Kidney (tissue), 14 donors: ENCODE measurements around the gene WDR54. TPM values are rescaled to one million over a fixed set of nuclear protein-coding genes. Genes with fewer than 3 reads are reported as not detected.
"Not testable (repeated sequence)": the region's sequence is repeated elsewhere in the genome, so short reads cannot be mapped to it uniquely, and the experiment has no call there.

Experiments used
- DNase-seq, 5 donors: peaks; one replicate each; pipeline ENCODE4 v3.0.0-alpha.2; 2013 to 2020
- FAIRE-seq: peaks from 2 replicates; lab custom pipeline; 2012; peaks lifted over from hg19 to GRCh38; lab: Jason Lieb, UNC
- H3K27ac ChIP-seq, 2 donors: one replicate each; pipeline ENCODE4 v1.7.0; 2013; ENCODE audit warnings: low read depth in 2 of 2, low read length in 2 of 2, inconsistent platforms in 1 of 2
- H3K27me3 ChIP-seq: one replicate; pipeline ENCODE4 v1.7.1; 2013; ENCODE audit warnings: low read length, inconsistent platforms; ENCODE audit not compliant: control insufficient read depth, insufficient read depth
- H3K36me3 ChIP-seq, 3 donors: one replicate each; pipeline versions ENCODE4 v1.7.0 to v1.7.1; 2013; ENCODE audit warnings: low read length in 3 of 3, control low read depth in 1 of 3, inconsistent platforms in 1 of 3; ENCODE audit not compliant: insufficient read depth in 3 of 3, control insufficient read depth in 2 of 3
- H3K4me1 ChIP-seq, 3 donors: one replicate each; pipeline versions ENCODE4 v1.7.0 to v1.7.1; 2013; ENCODE audit warnings: low read length in 3 of 3, inconsistent platforms in 1 of 3, low read depth in 1 of 3; ENCODE audit not compliant: control insufficient read depth in 2 of 3, insufficient read depth in 2 of 3
- H3K4me3 ChIP-seq, 3 donors: one replicate each; pipeline versions ENCODE4 v1.7.0 to v1.8.1; 2013; ENCODE audit warnings: low read length in 3 of 3, control low read depth in 1 of 3, inconsistent platforms in 1 of 3
- H3K9ac ChIP-seq, 3 donors: one replicate each; pipeline versions ENCODE4 v1.7.0 to v1.7.1; 2013; ENCODE audit warnings: low read length in 3 of 3, control low read depth in 1 of 3, inconsistent platforms in 1 of 3
- H3K9me3 ChIP-seq, 3 donors: one replicate each; pipeline versions ENCODE4 v1.7.0 to v1.7.1; 2013; ENCODE audit warnings: low read length in 3 of 3, control low read depth in 1 of 3, inconsistent platforms in 1 of 3; ENCODE audit not compliant: control insufficient read depth in 2 of 3, insufficient read depth in 1 of 3
- CTCF ChIP-seq: IDR thresholded peaks from 3 replicates; pipeline ENCODE4 v1.5.1; 2012; ENCODE audit warnings: mild to moderate bottlenecking, moderate library complexity, borderline replicate concordance; ENCODE audit not compliant: insufficient read depth; ENCODE audit errors: extremely low read depth
- intact Hi-C: fragments of 100-400 bp; cut with DNase I; formaldehyde crosslinking; loops from one replicate; pipeline ENCODE4 v1.11.1; 2022
- polyA plus RNA-seq: library from polyadenylated mRNA; stranded (reverse); fragments of 350-450 nt; fragmentation: Illumina TruSeq; extraction: RNeasy Lipid Tissue Mini Kit (QIAGEN cat#74804); gene quantifications from one replicate; pipeline ENCODE4 v1.2.3, GENCODE V29; 2014; ENCODE audit warnings: low read depth, low replicate concordance; ENCODE audit not compliant: insufficient read depth
- total RNA-seq: library from RNA; stranded (reverse); fragmentation: NEBNext Ultra II Directional; extraction: Animal tissue kit (Norgen Biotek cat#: 25700); gene quantifications from one replicate; pipeline ENCODE4 v1.2.1, GENCODE V29; 2021
- donor health status: control.
- donor health status: control.
- donor health status: control.
- donor health status: control.
- donor health status: control.
- donor health status: DM: yes; HTN: yes; CAD: no.
- donor health status: Normal renal cell carcinoma (clear cell type).

WDR54 gene
- total and polyA plus RNA-seq, 2 donors from 2014 or later, result 23.3 to 37.6 TPM

DNA sequence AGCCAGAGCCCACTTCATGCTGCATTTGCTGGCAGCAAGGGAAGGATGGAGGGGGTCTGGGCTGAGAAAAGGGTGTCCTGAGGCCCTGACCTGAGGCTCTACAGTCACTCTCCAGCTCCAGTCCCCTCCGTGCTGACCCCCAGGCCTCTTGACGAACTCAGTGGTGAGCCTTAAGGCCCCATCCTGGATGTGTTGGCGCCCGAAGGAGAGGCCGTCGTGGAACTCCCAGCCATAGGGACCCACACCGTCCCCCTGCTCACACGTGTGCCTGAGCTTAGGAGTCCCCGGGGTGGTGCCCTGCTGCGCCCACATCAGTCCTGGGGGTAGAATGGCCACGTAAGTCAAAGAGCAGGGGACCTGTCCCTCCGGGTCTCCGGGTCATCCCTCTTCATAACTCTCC is 42.9 kb downstream of the WDR54 start:
- intact Hi-C loops, result no loop called here
- H3K9ac ChIP-seq, result peak overlapping the region; percentile 39 to 91 (median 80)
- H3K4me1 ChIP-seq, result peaks cover 0 to 7% (median 7%) of the 10 kb centered on the region in 3 donors
- DNase-seq (peak in 1 of 5 donors; percentile 75), FAIRE-seq (no peak)
- H3K9me3 ChIP-seq, result no peaks in the 10 kb centered on the region
- TF ChIP-seq CTCF, result no peak
- H3K27me3 ChIP-seq, result no peaks in the 10 kb centered on the region
- peak overlapping the region in 1 of 2 donors; percentile 17 for H3K27ac ChIP-seq
- H3K4me3 ChIP-seq, result peak overlapping the region; percentile 68 to 92 (median 91)
- peaks cover 0 to 3% (median 0%) of the 10 kb centered on the region in 3 donors for H3K36me3 ChIP-seq

DNA sequence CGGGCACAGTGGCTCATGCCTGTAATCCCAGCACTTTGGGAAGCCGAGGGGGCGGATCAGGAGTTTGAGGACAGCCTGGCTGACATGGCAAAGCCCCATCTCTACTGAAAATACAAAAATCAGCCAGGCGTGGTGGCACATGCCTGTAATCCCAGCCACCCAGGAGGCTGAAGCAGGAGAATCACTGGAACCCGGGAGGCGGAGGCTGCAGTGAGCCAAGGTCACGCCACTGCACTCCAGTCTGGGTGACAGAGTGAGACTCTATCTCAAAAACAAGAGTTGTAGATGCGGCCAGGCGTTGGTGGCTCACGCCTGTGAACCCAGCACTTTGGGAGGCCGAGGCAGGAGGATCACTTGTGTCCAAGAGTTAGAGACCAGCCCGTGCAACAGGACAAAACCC is 49.2 kb downstream of the WDR54 start:
- H3K9me3 ChIP-seq, H3K27me3 ChIP-seq, intact Hi-C loops, H3K9ac ChIP-seq, H3K4me3 ChIP-seq, FAIRE-seq, H3K4me1 ChIP-seq, H3K27ac ChIP-seq: not testable (repeated sequence)
- H3K36me3 ChIP-seq, result peaks cover 0 to 13% (median 9%) of the 10 kb centered on the region in 3 donors
- DNase-seq, result peak in 1 of 5 donors; percentile 65

DNA sequence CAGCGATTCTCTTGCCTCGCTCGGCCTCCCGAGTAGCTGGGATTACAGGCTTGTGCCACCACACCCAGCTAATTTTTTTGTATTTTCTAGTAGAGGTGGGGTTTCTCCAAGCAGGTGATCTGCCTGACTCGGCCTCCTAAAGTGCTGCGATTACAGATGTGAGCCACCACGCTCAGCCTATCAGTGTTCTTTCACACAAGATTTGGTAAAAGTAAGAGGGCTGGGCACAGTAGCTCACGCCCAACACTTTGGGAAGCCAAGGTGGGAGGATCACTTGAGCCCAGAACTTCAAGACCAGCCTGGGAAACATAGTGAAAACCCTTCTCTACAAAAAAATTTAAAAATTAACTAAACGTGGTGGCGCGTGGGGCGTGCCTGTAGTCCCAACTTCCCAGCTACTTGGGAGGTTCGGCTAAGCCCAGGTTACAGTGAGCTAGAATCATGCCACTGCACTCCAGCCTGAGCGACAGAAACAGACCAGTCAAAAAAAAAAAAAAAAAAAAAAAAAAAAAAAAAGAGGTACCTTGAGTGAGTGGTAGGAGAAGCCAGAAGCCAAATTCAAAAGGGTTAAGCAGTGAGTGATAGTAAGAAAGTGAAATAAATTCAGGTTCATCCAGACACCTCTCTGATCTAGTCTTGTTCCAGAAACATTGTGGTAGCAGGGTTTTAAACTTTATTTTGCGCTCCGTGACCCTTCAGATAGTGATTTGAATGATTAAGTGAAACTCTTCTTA is 50.0 kb downstream of the WDR54 start:
- H3K27me3 ChIP-seq, result no peaks in the 10 kb centered on the region

More for the DNA sequence above, 50.0 kb downstream of the WDR54 start:
- FAIRE-seq (no peak), DNase-seq (peak in 1 of 5 donors; percentile 32)
- no peaks in the 10 kb centered on the region for H3K9me3 ChIP-seq
- H3K27ac ChIP-seq, result peak overlapping the region; percentile 80 to 94
- H3K4me1 ChIP-seq, result peaks cover 0 to 2% (median 0%) of the 10 kb centered on the region in 3 donors
- H3K36me3 ChIP-seq, result peaks cover 0 to 13% (median 9%) of the 10 kb centered on the region in 3 donors
- no peak for TF ChIP-seq CTCF
- H3K9ac ChIP-seq, result peak overlapping the region; percentile 68 to 98 (median 91)
- peak overlapping the region; percentile 78 to 97 (median 96) for H3K4me3 ChIP-seq
- intact Hi-C loops, result no loop called here
